NCI-H1092 (cell line): Measurements from ENCODE around the gene LCMT1.

Experiments used
- DNase-seq: peaks from one replicate; lab custom pipeline; 2025; lab: John Stamatoyannopoulos, UW

LCMT1 gene

GRCh38 chr16:25199457-25199856 lies 87.9 kb downstream of the LCMT1 start:
- no peak for DNase-seq

DNA sequence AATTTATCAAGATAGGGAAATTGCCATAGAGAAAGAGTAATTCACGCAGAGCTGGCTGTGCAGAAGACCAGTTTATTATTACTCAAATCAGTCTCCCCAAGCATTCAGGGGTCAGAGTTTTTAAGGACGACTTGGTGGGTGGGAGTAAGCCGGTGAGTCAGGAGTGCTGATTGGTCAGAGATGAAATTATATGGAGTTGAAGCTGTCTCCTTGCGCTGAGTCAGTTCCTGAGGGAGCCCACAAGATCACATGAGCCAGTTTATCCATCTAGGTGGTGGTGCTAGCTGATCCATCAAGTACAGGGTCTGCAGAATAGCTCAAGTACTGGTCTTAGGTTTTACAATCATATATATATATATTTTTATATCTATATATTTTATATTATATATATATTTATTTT lies 99.2 kb downstream of the LCMT1 start:
- DNase-seq: no peak

GRCh38 chr16:25212636-25213035 lies 101.1 kb downstream of the LCMT1 start:
- DNase-seq: no peak

DNA sequence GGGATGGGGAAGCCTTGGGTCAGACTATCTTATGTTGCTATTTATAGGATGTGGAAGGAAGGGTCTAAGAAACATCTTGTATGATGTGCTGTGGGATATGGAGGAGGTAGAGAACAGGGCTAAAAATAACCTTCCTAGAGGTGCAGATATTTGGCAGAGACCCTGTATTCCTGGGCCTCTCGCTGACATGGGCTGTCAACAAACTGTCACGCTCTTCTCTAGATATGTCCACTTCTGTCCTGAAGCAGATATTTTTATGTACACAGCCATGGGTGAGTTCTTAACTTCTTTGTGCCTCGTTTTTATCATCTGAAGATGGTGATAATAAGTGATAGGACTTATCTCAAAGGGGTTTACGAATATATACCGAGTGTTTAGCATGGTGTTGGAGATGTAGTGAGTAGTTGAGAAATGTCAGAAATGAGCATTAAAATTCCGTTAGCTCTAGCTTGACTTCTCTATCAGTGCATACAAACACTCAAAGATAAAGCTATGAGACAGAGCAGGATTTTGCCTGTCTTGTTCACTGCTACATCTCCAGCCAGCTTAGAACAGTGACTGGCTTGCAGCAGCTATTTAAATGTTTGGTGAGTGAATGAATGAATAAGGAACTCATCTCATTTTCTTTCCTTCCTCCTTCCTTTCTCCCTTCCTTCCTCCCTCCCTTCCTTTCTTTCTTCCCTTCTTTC lies 102.3 kb downstream of the LCMT1 start:
- DNase-seq: no peak

DNA sequence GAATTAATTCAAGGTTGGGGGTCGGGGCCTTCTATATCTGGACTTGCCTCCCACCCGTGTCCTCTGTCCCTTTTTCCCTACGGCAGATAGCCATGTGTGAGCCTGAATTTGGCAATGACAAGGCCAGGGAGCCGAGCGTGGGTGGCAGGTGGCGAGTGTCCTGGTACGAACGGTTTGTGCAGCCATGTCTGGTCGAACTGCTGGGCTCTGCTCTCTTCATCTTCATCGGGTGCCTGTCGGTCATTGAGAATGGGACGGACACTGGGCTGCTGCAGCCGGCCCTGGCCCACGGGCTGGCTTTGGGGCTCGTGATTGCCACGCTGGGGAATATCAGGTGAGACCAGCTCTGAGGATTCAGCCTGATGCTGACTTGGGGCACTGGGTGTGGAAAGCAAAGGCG lies 105.6 kb downstream of the LCMT1 start:
- no peak for DNase-seq

- no peak for DNase-seq
Observed at GRCh38 chr16:25217921-25218320, 106.4 kb downstream of the LCMT1 start.

- DNase-seq: no peak
Observed at GRCh38 chr16:25219070-25219737, 107.7 kb downstream of the LCMT1 start.

GRCh38 chr16:25222959-25223358 lies 111.4 kb downstream of the LCMT1 start:
- DNase-seq: no peak

- no peak for DNase-seq
Observed at GRCh38 chr16:25223964-25224363, 112.4 kb downstream of the LCMT1 start.

DNA sequence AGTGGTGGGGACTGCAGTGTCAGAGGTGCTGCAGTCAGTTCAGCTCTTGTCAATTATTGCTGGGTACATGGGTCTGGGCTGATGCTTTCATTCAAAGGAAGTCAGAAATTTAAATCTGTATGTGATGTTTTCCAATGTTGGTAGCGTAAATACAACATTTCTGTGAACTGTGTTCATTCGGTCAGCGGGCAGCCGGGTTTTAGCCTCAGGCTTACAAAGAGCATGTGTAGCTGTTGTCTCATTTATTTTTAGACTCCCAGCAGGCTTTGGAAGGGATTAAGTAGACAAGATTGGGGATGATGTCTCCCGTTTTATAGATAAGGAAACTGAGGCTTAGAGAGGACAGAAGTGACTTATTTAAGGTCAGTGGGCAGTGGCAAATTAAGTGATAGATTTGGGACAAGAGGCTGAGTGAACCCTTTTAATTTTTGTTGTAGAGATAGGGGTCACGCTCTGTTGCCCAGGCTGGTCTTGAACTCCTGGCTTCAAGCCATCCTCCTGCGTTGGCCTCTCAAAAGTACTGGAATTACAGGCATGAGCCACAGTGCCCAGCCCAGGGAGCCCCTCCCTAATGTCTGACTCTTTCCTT lies 113.3 kb downstream of the LCMT1 start:
- no peak for DNase-seq
